GM20000 (cell line): Measurements from ENCODE around the gene FPGS.
A peak's percentile ranks its signal among the peaks of the same experiment; 100 is the strongest.

Experiments
- DNase-seq: peaks from one replicate; pipeline ENCODE4 v3.0.0; 2012; ENCODE audit warnings: low spot score
- TF ChIP-seq, protein P1 (sequence below): IDR thresholded peaks from 2 replicates; pipeline ENCODE4 v1.5.1; 2012; ENCODE audit warnings: mild to moderate bottlenecking, control low read depth; ENCODE audit errors: extremely low read depth, missing control alignments

The FPGS gene

DNA sequence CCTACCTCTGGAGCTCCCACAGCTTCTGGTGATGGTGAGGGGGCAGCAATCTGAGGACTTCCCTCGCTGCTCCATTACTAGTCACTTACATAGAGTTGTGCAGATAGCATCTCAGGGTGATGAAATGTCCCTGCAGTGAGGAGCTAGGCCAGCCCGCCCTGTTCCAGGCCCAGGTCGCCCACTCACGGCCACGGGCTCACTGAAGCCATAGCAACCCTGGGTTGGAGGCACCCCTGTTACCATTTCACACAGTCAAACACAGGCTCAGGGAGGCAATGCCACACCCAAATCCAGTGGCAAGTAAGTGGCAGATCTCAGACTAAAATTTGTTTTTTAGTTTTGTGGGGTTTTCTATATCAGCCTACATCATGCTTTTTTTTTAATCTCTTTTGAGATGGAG, 43.8 kb upstream of the FPGS start:
- TF ChIP-seq, protein P1, sequence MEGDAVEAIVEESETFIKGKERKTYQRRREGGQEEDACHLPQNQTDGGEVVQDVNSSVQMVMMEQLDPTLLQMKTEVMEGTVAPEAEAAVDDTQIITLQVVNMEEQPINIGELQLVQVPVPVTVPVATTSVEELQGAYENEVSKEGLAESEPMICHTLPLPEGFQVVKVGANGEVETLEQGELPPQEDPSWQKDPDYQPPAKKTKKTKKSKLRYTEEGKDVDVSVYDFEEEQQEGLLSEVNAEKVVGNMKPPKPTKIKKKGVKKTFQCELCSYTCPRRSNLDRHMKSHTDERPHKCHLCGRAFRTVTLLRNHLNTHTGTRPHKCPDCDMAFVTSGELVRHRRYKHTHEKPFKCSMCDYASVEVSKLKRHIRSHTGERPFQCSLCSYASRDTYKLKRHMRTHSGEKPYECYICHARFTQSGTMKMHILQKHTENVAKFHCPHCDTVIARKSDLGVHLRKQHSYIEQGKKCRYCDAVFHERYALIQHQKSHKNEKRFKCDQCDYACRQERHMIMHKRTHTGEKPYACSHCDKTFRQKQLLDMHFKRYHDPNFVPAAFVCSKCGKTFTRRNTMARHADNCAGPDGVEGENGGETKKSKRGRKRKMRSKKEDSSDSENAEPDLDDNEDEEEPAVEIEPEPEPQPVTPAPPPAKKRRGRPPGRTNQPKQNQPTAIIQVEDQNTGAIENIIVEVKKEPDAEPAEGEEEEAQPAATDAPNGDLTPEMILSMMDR = no peak
- no peak for DNase-seq

- TF ChIP-seq, protein P1 = no peak
- DNase-seq = no peak
These were observed 41.6 kb upstream of the FPGS start for GRCh38 chr9:127761061-127761460.

DNA sequence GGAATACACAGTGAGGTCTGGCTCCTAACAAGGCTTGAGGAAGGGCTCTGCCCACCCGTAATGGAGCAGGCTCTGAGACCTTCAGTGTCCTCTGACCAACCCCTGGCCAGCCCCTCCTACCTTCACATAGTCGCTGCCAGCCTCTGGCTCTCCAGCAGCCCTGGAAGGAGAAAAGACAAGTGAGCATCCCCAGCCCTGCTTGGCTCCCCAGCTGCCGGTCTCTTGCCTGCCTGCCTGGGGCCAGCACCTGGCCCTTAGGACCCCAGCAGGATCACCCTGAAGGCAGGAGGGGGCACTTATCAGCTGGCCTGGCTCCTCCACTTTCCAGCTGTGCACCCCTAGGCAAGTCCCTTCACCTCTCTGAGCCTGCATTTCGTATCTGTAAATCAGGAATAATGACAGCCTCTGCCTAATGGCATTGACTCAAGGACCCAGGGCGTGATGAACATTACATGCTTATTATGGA, 41.2 kb upstream of the FPGS start:
- TF ChIP-seq, protein P1 = no peak
- no peak for DNase-seq

DNA sequence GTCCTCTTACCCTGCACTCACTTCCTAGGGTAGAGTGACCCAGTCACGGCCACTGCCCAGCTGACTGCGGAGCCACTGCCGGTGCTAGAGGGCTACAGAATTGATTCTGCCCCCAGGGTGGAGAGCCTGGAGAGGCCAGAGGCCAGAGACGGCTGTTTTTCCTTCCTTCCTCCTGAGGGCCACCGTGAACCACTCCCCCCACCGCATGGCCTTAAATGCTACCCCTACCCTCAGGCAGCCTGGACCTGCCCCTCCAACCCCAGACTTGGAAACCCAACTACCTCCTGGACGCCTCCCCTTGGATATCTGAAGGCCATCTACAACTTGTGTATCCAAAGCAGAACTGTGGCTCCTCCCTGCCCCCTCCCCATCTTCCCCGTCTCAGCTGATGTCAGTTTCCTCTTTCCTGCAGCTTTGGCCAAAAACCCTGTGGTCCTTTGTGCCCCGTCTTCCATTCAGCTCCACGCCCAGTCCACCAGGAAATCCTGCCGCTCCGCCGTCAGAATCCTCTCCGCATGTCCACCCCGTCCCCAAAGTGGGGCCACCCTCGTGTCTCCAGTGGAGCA, 40.5 kb upstream of the FPGS start:
- TF ChIP-seq, protein P1 = no peak
- no peak for DNase-seq

DNA sequence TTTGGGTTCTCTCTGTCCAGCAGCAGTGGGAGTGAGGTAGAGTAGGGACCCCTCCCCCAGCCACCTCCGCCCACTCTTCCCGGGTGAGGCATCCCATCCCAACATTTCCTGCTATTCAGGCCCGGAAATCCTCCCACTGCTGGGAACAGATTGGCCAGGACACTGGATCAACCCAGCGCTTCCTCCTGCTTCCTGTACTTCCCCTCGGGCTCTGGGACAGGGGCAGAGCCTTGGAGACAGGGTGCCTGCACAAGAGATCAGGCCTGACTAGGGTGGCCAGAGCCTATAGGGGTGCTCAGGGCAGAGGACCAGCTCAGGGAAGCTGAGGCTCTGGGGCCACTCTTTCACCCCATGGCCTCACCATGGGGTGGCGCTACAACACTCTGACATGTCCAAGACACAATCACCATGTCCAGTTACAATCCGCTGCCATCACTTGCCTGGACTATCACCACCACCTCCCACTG, 38.7 kb upstream of the FPGS start:
- TF ChIP-seq, protein P1 = peak; percentile 36
- no peak for DNase-seq

DNA sequence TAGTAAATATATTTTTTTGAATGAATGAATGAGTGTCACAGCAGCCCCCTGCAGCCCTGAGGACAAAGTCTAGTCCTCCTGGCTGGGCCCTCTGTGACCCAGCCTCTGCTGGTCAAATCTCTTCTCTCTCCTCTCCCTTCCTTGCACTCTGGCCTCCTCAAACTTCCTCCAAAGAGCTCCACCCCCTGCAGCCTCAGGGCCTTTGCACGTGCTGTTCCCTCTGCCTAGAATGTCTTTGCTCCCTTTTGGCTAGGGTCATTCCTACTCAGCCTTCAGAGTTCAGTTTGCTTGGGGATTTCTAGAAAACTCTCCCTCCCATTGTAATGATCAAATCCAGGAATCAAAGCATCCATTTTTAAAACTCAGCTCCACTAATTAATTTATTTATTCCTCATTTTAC, 37.3 kb upstream of the FPGS start:
- DNase-seq = no peak
- TF ChIP-seq, protein P1 = no peak

DNA sequence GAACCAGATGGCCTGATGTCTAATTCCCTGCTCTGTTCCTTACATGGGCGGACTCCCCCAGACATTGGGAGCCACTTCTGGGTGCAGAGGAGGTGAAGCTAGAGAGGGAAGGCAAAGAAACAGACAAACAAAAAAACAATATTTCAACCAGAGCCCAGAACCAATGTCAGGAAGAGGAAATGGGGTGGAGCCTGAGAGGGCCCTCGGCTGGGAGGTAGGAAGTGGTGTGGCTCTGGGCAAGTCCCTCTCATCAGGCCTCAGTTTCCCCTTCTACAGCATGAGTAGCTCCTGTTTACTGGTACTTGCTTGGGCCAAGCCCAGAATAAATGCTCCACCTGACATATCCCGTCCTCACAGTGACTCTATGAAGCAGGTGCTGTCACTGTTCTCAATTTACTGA, 35.3 kb upstream of the FPGS start:
- TF ChIP-seq, protein P1 = no peak
- no peak for DNase-seq
